Activated CD4-positive, alpha-beta memory T cell treated with anti-CD3 and anti-CD28 coated beads, Interleukin-2, amount 10 ng/mL, durations not matched to agents 7 days and 5 days (primary cell): ENCODE measurements around the gene SBNO2. TPM values are rescaled to one million over a fixed set of nuclear protein-coding genes. Genes with fewer than 3 reads are reported as not detected.
A peak's percentile ranks its signal among the peaks of the same experiment; 100 is the strongest.
"Not testable (repeated sequence)": the region's sequence is repeated elsewhere in the genome, so short reads cannot be mapped to it uniquely, and the experiment has no call there.

Experiments used
- CTCF ChIA-PET: fragments of 350-600 bp; sonication (Branson Sonifier 250); formaldehyde crosslinking; loops from one replicate; lab custom pipeline; 2021; ENCODE audit warnings: antibody characterized with exemption, inconsistent platforms; lab: Charles Lee
- POLR2A ChIA-PET: fragments of 350-600 bp; sonication (Branson Sonifier 250); formaldehyde crosslinking; loops from one replicate; lab custom pipeline; 2021; ENCODE audit warnings: antibody characterized with exemption; lab: Charles Lee
- DNase-seq: peaks from one replicate; pipeline ENCODE4 v3.0.0-alpha.2; 2020
- H3K27ac Mint-ChIP-seq: one replicate; pipeline ENCODE4 v1.8.0; 2021; ENCODE audit warnings: mild to moderate bottlenecking, mixed read lengths
- H3K27me3 Mint-ChIP-seq: one replicate; pipeline ENCODE4 v1.8.0; 2021; ENCODE audit warnings: mixed read lengths
- H3K36me3 Mint-ChIP-seq: one replicate; pipeline ENCODE4 v1.8.0; 2021; ENCODE audit warnings: low read depth, mixed read lengths
- H3K4me1 Mint-ChIP-seq: one replicate; pipeline ENCODE4 v1.8.0; 2021; ENCODE audit warnings: mixed read lengths
- H3K4me3 Mint-ChIP-seq: one replicate; pipeline ENCODE4 v1.8.0; 2021; ENCODE audit warnings: mild to moderate bottlenecking, mixed read lengths
- H3K9me3 Mint-ChIP-seq: one replicate; pipeline ENCODE4 v1.8.0; 2021; ENCODE audit warnings: mixed read lengths
- total RNA-seq, 2 experiments: library from RNA; stranded (reverse); gene quantifications; one replicate each; pipeline ENCODE4 v1.2.3, GENCODE V29; 2021

Gene SBNO2
- total RNA-seq, 2 experiments from 2014 or later = 94.4 to 98.2 TPM

DNA sequence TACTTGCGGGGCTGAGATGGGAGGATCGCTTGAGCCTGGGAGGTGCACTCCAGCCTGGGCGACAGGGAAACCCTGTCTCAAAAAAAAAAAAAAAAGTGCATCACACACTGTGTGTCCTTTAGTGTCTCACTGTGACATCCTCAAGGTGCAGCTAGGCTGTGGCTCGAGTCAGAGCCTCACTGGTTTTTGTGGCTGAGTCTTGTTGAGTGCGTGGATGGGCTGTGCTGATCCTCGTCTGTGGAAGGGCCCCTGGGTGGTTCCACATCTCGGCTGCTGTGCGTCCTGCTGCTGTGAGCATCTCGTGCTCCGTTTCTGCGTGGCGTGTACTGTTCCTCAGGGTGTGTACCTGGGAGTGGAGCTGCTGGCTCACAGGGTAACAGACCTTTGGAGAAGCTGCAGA is 42.7 kb upstream of the SBNO2 start:
- Mint-ChIP-seq H3K4me3 (no peak overlapping the region), H3K27ac (no peak overlapping the region), H3K27me3 (no peaks in the 10 kb centered on the region), H3K36me3 (peaks cover 13% of the 10 kb centered on the region), H3K9me3 (no peaks in the 10 kb centered on the region), H3K4me1 (peaks cover 24% of the 10 kb centered on the region)
- ChIA-PET POLR2A (no interaction called here), CTCF (interaction anchor here (0.7 to 1.4 kb wide), 3 partner anchors 28 to 124 kb away, joined by 3 to 4 read pairs (median 4); no protein-coding TSS in a partner anchor)
- no peak for DNase-seq

DNA sequence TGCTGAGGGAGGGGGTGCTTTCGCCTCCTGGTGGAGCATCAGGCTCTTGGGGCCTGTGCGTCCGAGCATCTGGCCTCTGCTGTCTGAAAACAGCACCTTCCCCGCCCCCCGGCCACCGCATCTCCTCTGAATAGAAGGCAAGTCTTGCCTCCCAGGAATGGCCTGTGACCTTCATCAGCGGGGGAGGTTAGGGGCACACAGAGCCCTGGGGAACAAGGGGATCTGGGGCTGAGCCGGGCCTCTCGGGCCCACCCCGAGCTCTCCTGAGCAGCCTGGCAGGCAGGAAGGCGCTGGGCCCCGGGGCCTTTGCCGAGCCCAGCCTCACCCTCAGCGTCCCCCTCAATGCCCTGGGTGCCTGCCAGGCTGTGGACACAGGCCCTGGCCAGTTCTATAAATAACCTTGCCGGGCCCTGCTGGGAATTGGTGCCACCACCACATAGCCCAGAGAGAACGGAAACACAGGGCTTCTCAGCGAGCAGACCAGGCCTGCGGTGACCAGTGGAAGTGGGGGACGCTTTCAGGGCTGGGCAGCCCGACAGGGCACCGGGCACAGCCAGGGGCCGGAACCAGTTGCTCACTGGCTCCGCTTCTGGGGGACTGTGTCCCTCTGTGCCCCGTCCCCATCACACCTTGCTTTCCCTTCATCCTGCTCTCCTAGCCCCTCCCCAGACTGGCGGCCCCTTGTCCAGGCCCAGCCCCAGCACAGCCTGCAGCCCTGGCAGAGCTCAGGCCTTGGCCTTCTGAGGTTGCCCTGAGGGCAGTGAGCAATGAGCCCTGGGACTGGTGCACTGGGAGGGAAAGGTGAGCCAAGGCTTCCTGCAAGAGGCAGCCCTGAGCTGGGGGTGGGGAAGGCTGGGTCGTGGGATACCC is 41.0 kb upstream of the SBNO2 start:
- DNase-seq = no peak
- POLR2A ChIA-PET = interaction anchor here (0.8 to 1.6 kb wide), 7 partner anchors 8 to 231 kb away, joined by 3 to 6 read pairs (median 4); partner anchors contain the start of gene WDR18
- peaks cover 34% of the 10 kb centered on the region for H3K4me1 Mint-ChIP-seq
- no peaks in the 10 kb centered on the region for H3K9me3 Mint-ChIP-seq
- CTCF ChIA-PET = interaction anchor here (1.4 to 1.5 kb wide), 2 partner anchors 26 to 151 kb away, joined by 3 to 7 read pairs; partner anchors contain the start of gene ATP5F1D
- H3K27me3 Mint-ChIP-seq = no peaks in the 10 kb centered on the region
- no peak overlapping the region for H3K4me3 Mint-ChIP-seq
- H3K27ac Mint-ChIP-seq = peak overlapping the region; percentile 21
- H3K36me3 Mint-ChIP-seq = peaks cover 13% of the 10 kb centered on the region

DNA sequence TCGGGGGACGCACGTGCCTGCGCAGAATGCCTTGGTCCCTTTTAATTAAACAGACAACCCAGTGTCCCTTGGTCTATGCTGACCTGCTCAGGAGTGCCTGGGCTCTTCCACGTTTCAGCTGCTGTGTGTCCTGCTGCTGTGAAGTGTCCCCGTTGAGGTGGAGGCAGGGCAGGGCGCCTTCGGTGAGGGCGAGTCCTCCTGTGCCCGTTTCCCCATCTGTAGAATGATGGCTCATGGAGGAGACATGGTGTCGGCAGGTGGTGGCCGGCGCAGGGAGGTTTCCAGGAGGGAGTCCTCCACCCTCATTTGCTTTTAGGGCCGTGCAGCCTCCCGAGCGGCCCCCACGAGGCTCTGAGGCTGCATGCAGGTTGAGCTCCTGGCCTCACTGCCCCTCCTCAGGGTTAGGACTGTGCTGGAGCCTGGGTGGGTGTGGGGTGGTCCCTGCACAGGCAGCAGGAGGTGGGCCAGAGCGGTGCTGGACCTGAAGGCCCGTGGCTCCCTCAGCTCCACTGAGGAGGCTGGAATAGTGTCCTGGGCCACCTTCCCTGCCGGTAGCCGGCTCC is 40.3 kb upstream of the SBNO2 start:
- Mint-ChIP-seq H3K27me3 (no peaks in the 10 kb centered on the region), H3K27ac (peak overlapping the region; percentile 96), H3K4me1 (peaks cover 41% of the 10 kb centered on the region), H3K9me3 (no peaks in the 10 kb centered on the region), H3K36me3 (peaks cover 16% of the 10 kb centered on the region), H3K4me3 (peak overlapping the region; percentile 73)
- CTCF ChIA-PET = interaction anchor here (0.5 to 1.5 kb wide), 13 partner anchors 9 to 152 kb away, joined by 3 to 13 read pairs (median 3); partner anchors contain the start of gene ATP5F1D
- POLR2A ChIA-PET = interaction anchor here (0.7 to 1.6 kb wide), 15 partner anchors 9 to 230 kb away, joined by 3 to 6 read pairs (median 4); partner anchors contain the start of genes CIRBP, CNN2, RNU6-2 and WDR18
- DNase-seq = no peak

DNA sequence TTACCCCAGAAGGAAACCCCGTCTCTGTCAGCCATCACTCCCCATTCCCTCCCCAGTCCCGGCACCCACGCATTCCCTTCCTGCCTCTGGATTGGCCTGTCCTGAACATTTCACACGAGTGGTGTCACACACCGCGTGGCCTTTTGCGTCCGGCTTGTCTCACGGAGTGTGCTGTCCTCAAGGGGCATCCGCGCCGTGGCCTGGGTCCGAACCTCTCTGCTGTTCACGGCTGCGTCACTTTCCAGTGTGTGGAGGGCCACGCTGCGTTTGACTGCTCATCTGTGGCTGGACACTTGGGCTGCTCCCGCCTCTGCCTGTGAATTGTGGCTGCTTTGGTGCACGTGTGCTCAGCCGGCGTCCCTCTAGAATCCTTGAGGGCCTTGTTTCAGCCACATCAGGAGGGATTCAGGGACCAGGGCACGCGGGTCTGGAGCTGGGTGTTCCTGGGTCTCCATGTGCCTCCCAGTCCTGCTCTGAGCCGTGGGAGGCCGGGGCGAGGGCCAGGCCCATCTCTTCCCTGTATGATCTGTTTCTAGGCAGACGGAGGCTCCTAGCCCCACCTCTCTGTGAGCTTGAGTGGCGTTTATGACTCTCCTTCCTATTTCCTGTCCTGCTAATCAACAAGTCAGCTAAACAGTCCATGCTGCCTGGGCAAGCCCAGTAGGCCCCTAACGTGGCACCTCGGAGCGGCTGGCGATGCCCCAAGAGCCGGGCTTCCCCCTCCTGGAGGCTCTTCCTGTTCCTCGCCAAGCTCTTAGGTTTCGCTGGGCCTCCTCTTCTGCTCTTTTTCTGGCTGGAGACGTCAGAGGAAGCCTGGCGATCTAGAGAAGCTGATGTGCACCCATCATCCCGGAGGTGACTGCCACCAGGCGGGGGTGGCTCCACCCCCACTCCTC is 39.6 kb upstream of the SBNO2 start:
- H3K27me3 Mint-ChIP-seq = no peaks in the 10 kb centered on the region
- DNase-seq = peak; percentile 72
- H3K36me3 Mint-ChIP-seq = peaks cover 16% of the 10 kb centered on the region
- H3K4me3 Mint-ChIP-seq = peak overlapping the region; percentile 73
- peak overlapping the region; percentile 96 for H3K27ac Mint-ChIP-seq
- H3K9me3 Mint-ChIP-seq = no peaks in the 10 kb centered on the region
- CTCF ChIA-PET = interaction anchor here (0.5 to 1.5 kb wide), 13 partner anchors 9 to 151 kb away, joined by 3 to 13 read pairs (median 3); partner anchors contain the start of gene ATP5F1D
- H3K4me1 Mint-ChIP-seq = peaks cover 44% of the 10 kb centered on the region
- POLR2A ChIA-PET = interaction anchor here (0.7 to 1.6 kb wide), 15 partner anchors 10 to 230 kb away, joined by 3 to 6 read pairs (median 4); partner anchors contain the start of genes CIRBP, CNN2, RNU6-2 and WDR18

DNA sequence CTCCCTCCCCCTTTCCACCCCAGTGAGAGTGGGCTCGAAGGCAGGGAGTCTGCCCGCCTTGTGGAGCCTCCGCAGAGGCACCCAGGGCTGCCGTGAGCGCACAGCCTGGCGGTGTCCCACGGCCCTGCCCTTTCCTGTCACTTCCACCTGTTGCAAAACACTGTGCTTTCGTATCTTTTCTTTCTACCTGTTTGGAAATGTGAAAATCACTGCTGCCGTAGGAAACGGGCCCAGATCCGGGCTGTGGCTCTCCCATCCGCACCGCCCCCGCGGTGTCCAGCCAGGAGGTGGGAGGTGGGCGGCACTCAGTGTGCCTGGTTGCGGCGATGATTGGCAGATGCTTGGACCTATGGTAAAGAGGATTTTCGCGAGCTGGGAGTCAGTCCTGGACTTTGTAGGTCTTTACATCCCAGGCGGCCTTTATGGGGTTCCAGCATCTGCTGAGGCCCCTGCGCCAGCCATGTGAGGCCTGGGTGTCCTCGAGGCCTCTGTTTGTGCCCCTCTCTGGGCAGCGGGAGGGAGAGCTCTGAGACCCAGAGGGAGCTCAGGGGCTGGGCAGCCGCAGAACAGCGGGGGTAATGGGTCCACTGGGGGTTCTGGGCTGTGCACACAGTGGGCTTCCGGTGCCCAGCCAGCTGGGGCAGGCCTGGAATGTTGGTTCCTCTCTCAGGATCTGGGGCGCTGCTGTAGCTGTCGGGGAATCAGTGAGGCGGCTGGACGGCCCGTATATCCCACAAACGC is 37.6 kb upstream of the SBNO2 start:
- H3K27me3 Mint-ChIP-seq = no peaks in the 10 kb centered on the region
- H3K36me3 Mint-ChIP-seq = peaks cover 30% of the 10 kb centered on the region
- CTCF ChIA-PET = interaction anchor here (1.5 kb wide), 1 partner anchor 33 kb away, joined by 5 read pairs; no protein-coding TSS in a partner anchor
- peaks cover 49% of the 10 kb centered on the region for H3K4me1 Mint-ChIP-seq
- H3K27ac Mint-ChIP-seq = peak overlapping the region; percentile 52
- no peak overlapping the region for H3K4me3 Mint-ChIP-seq
- H3K9me3 Mint-ChIP-seq = no peaks in the 10 kb centered on the region
- POLR2A ChIA-PET = interaction anchor here (0.8 kb wide), 1 partner anchor 144 kb away, joined by 4 read pairs; the partner anchor contains the start of gene ARHGAP45
- DNase-seq = no peak

DNA sequence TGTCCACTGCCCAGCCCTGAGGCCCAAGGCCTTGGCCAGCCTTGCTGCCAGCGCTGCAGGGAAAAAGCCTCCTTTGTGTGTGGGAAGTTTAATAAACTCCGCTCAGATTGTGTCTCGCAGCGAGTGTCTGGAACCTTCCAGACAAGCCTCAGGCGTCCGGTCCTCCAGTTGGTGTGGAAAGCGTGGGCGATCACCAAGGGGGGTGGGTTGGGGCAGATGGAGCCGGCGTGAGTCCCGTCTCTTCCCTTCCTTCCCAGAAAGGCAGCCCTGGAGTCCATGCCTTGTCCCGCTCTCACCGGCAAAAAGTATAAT is 36.1 kb upstream of the SBNO2 start:
- no peak overlapping the region for H3K27ac Mint-ChIP-seq
- no peak overlapping the region for H3K4me3 Mint-ChIP-seq
- ChIA-PET POLR2A (no interaction called here), CTCF (no interaction called here)
- H3K9me3 Mint-ChIP-seq = no peaks in the 10 kb centered on the region
- H3K27me3 Mint-ChIP-seq = no peaks in the 10 kb centered on the region
- peaks cover 46% of the 10 kb centered on the region for H3K4me1 Mint-ChIP-seq
- no peak for DNase-seq
- peaks cover 32% of the 10 kb centered on the region for H3K36me3 Mint-ChIP-seq

DNA sequence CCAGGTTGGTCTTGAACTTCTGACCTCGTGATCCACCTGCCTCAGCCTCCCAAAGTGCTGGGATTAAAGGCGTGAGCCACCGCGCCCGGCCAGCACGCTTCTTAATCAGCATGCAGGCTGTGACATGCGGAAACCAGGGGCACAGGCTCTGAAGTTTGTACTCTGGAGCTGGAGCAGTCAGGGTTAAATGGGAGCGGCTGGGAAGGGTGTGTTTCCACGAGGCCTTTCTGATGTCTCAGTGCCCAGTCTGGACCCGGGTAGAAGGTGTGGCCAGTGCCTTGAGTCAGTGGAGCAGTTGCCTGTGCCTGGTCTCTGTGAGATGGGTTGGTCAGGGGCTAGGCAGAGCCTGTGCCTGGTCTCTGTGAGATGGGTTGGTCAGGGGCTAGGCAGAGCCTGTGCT is 34.8 kb upstream of the SBNO2 start:
- Mint-ChIP-seq H3K4me1 (peaks cover 44% of the 10 kb centered on the region), H3K27ac (peak overlapping the region; percentile 35), H3K4me3 (peak overlapping the region; percentile 21), H3K36me3 (peaks cover 31% of the 10 kb centered on the region)
- POLR2A ChIA-PET, H3K27me3 Mint-ChIP-seq, H3K9me3 Mint-ChIP-seq, DNase-seq: not testable (repeated sequence)
- CTCF ChIA-PET = interaction anchor here (0.6 kb wide), 2 partner anchors 14 to 58 kb away, joined by 3 to 8 read pairs; no protein-coding TSS in a partner anchor

DNA sequence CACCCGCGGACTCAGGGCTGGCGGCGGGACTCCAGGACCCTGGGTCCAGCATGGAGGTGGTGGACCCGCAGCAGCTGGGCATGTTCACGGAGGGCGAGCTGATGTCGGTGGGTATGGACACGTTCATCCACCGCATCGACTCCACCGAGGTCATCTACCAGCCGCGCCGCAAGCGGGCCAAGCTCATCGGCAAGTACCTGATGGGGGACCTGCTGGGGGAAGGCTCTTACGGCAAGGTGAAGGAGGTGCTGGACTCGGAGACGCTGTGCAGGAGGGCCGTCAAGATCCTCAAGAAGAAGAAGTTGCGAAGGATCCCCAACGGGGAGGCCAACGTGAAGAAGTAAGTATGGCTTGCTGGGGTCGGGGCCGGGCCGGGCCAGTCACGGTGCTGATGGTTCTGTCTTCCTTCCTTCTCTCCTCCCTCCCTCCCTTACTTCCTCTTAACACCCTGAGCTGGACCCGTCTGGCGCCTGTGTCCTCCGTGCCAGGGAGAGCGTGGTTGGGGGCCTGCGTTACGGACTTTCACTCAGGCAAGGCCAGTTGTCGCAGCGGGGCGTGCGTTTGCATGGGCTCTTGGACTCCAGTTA is 32.9 kb upstream of the SBNO2 start:
- POLR2A ChIA-PET = interaction anchor here (0.7 to 1.4 kb wide), 6 partner anchors 11 to 277 kb away, joined by 3 to 4 read pairs (median 3); partner anchors contain the start of gene SBNO2
- CTCF ChIA-PET = interaction anchor here (0.6 to 0.8 kb wide), 2 partner anchors 12 to 60 kb away, joined by 3 to 6 read pairs; no protein-coding TSS in a partner anchor
- H3K4me3 Mint-ChIP-seq = peak overlapping the region; percentile 92
- DNase-seq = peak; percentile 39
- no peaks in the 10 kb centered on the region for H3K27me3 Mint-ChIP-seq
- H3K27ac Mint-ChIP-seq = peak overlapping the region; percentile 85
- H3K36me3 Mint-ChIP-seq = peaks cover 23% of the 10 kb centered on the region
- H3K9me3 Mint-ChIP-seq = no peaks in the 10 kb centered on the region
- H3K4me1 Mint-ChIP-seq = peaks cover 45% of the 10 kb centered on the region

DNA sequence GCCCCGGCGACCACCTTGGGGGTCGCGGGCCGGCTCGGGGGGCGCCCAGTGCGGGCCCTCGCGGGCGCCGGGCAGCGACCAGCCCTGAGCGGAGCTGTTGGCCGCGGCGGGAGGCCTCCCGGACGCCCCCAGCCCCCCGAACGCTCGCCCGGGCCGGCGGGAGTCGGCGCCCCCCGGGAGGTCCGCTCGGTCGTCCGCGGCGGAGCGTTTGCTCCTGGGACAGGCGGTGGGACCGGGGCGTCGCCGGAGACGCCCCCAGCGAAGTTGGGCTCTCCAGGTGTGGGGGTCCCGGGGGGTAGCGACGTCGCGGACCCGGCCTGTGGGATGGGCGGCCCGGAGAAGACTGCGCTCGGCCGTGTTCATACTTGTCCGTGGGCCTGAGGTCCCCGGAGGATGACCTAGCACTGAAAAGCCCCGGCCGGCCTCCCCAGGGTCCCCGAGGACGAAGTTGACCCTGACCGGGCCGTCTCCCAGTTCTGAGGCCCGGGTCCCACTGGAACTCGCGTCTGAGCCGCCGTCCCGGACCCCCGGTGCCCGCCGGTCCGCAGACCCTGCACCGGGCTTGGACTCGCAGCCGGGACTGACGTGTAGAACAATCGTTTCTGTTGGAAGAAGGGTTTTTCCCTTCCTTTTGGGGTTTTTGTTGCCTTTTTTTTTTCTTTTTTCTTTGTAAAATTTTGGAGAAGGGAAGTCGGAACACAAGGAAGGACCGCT is 32.2 kb upstream of the SBNO2 start:
- DNase-seq = no peak
- ChIA-PET POLR2A (interaction anchor here (0.7 to 1.4 kb wide), 5 partner anchors 11 to 277 kb away, joined by 3 to 4 read pairs (median 3); partner anchors contain the start of gene SBNO2), CTCF (interaction anchor here (0.8 kb wide), 1 partner anchor 60 kb away, joined by 3 read pairs; no protein-coding TSS in a partner anchor)
- Mint-ChIP-seq H3K4me1 (peaks cover 40% of the 10 kb centered on the region), H3K9me3 (no peaks in the 10 kb centered on the region), H3K4me3 (peak overlapping the region; percentile 92), H3K36me3 (peaks cover 19% of the 10 kb centered on the region), H3K27ac (peak overlapping the region; percentile 85), H3K27me3 (no peaks in the 10 kb centered on the region)

DNA sequence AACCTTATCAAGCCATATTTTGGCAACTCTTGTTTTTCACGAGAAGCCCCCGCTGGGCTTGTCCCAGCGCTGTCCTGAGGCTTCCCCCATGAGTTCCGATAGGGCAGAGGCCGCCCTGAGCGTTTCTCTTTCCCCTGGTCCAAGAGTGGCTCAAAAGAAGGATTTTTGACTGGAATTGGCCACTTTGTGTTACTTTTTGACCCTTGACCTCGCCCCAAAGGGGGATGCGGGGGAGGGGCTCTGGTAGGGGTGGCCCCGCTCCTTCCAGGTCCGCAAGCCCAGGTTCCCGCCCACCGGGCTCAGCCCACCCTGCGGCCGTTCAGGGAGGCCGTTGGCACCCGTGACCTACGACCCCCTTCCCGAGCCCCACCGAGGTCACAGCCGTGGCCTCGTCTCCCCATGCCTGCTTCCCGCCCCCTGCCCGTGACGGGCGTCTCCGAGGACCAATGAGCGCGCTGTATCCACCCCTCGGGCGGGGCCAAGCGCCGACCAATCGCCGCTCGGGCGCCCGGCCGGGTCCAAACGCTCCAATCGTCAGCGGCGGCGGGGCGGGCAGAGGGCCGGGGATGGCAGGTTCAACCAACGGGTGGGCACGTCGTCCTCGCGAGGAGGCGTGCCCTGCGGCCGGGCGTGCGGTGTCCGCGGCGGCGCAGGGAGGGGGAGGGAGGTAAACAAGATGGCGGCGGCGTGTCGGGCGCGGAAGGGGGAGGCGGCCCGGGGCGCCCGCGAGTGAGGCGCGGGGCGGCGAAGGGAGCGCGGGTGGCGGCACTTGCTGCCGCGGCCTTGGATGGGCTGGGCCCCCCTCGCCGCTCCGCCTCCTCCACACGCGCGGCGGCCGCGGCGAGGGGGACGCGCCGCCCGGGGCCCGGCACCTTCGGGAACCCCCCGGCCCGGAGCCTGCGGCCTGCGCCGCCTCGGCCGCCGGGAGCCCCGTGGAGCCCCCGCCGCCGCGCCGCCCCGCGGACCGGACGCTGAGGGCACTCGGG is 31.3 kb upstream of the SBNO2 start, which contains the start of gene STK11:
Gene STK11 (plus strand): TSS at position 665 of the 986 bp plus-strand sequence. CDS start 1,136 bp downstream, outside the sequence.
- ChIA-PET POLR2A (no interaction called here), CTCF (interaction anchor here (1.0 kb wide), 1 partner anchor 9 kb away, joined by 3 read pairs; no protein-coding TSS in a partner anchor)
- DNase-seq = peak; percentile 100
- peak within 1 kb of the TSS; percentile 85 for H3K27ac Mint-ChIP-seq
- H3K4me3 Mint-ChIP-seq = peak within 1 kb of the TSS; percentile 92
- peaks cover 37% of the 10 kb centered on the region for H3K4me1 Mint-ChIP-seq
- H3K36me3 Mint-ChIP-seq = peaks cover 19% of the 10 kb centered on the region
- no peaks in the 10 kb centered on the region for H3K9me3 Mint-ChIP-seq
- H3K27me3 Mint-ChIP-seq = no peaks in the 10 kb centered on the region
